Activated naive CD4-positive, alpha-beta T cell (primary cell): ENCODE results near the gene TENT5A.
"Not testable (repeated sequence)": the region's sequence is repeated elsewhere in the genome, so short reads cannot be mapped to it uniquely, and the experiment has no call there.

ENCODE experiments used
- DNase-seq, 4 experiments: peaks; one replicate each; lab custom pipeline; 2025; lab: John Stamatoyannopoulos, UW

TENT5A gene

GRCh38 chr6:81750681-81751387 is 1.6 kb downstream of the TENT5A start:
- no peak for DNase-seq

DNA sequence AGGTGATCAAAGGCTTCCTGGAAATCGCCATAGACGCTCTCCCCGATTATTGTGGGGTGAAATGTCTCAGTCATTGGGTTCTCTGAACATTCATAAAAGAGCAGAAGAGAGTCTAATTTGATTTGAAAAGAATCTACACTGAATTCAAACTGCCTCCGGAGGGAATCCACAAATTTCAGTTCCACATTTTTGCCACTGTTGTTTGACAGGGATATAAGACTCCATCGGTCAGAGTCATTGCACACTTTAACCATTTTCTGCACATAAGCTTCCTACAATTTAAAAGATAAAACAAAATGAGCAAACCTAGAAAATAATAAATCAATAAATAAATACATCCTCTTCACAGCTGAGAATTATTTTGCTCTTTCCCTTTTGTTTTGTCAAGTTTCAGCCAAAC is 2.3 kb downstream of the TENT5A start:
- DNase-seq = no peak

DNA sequence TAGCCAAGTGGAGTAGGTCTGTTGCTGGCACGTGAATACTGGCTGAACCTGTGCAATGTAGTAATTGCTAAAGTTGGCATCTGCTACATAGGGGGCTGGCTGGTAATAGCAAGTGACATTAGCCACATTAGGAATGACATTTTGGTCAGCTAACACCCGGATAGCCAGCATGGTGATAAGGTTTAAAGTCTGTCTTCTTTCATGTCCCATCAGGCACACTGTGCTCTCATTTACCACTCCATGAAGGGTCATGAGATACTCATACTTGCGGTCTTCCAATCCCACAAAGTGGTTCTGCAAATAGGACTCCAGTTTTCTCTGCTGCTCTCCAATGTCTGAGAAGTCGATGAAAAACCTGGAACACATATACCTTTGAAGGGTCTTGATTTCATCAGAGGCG is 2.8 kb downstream of the TENT5A start:
- no peak for DNase-seq

- no peak for DNase-seq
Observed at GRCh38 chr6:81748994-81749393, 3.5 kb downstream of the TENT5A start.

DNA sequence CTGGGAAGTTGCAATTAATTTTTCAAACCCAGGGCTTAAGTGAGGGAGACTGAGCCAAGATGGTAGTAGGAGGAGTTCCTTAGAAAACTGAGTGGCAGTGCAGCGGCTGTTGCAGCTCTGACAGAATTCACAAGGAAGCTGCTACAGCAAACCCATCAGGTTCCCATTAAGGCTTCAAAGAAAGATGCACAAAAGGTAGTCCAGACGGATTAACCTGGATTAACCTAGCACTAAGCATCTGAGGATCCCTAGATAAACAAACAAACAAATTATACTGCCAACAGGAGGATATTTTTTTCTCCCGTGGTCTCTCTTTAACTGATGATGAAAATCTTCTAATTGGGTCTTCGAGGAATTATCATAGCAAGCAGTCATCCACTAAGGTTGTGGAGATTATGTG is 5.2 kb downstream of the TENT5A start:
- no peak for DNase-seq

GRCh38 chr6:81744131-81744530 is 8.3 kb downstream of the TENT5A start:
- no peak for DNase-seq

DNA sequence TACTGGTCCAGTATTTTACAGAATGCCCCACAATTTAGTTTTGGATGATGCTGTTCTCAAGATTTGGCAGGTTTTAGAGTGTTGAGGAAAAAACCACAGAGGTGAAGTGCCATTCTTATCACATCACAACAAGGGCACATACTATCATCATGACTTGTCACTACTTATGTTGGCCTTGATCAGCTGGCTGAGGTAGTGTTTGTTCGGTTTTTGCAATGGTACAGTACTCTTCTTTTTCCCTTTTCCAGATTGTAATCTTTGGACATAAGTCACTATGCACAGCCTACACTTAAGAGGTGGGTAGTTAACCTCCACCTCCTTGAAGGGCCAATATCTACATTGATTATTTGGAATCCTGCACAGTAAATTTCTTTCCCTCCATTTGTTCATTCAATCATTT is 8.8 kb downstream of the TENT5A start:
- DNase-seq = no peak

DNA sequence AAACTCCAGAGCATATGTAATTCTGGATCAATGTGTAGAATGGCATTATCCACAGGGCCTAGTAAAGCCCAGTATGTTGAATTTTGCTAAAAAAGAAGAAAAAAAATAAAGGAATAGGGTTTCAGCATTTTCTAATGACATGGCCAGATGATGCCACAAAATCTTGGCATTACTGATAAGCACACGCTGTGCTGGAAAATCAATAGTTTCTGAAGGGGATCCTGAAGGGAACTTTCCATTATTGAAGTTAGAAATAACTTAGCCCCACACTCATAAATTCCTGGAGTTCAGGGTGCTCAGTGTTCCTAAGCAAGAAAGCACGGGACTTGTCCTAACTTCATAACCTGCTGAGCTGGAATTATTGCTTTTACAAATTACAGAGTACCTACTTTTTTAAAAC is 10.8 kb downstream of the TENT5A start:
- DNase-seq = no peak

GRCh38 chr6:81740591-81740990 is 11.9 kb downstream of the TENT5A start:
- DNase-seq = not testable (repeated sequence)

DNA sequence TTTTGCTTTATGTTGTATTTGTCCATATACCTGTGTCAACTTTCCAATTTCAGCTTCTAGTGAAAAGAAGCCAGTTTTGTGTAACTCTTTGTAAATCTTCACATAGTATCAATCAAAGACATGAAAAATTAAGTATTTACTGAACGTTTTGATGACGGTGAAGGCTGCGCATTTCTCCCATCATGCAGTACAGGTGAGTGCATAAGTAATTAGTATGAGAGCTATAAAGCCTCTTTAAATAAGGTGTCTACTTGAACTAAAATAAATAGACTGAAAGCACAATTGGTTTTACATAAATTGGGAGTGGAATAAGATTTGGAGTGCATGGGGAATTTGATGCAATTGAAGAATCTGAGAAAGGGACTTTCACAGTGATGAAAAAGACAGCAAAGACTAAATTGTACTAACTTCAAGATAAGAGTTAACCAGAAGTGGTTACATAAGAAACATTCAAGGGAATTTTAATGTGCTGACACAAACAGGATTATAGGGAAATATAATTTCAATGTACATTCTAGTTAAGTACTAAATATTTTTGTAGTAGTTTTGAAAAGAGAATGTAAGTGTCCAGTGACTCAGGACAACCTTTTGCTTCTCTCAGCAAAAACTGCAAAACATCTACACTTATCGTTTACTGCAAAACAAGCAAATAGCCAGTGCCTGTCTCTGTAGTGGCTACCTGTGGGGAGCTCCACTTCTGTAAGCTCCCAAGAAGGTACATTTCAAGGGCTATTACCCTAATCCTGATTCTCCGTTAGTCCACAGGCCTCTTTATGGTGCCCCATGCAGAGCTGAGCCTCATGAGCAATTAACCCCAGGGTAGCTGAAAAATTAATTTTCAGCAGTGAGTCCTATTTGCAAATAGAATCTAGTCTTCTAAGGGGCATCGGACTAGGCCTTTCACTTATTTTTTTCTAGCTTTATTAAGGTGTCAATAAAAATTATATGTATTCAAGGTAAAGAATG is 13.0 kb downstream of the TENT5A start:
- DNase-seq = no peak

GRCh38 chr6:81736428-81736827 is 16.1 kb downstream of the TENT5A start:
- DNase-seq = no peak

- DNase-seq = no peak
Observed at GRCh38 chr6:81735756-81736380, 16.6 kb downstream of the TENT5A start.

GRCh38 chr6:81734500-81735150 is 17.9 kb downstream of the TENT5A start:
- DNase-seq = no peak

DNA sequence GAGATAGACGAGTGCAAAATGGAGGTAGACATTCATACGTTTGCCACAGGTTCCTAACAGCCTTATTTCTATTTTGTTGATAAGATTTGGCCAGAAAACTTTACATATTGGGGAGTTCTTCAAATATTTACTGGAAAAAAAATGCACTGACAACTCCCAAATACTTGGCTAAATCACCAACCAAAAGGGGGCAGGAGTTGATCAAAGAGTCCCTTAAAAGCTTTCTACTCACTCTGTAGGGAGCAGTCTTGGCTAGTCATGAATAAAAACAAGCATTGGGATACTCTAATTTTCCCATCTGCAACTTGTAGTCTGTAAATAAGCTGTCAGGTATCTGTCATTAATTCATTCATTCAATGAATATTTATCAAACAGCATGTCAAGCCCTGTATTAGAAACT is 18.4 kb downstream of the TENT5A start:
- DNase-seq = no peak

- no peak for DNase-seq
Observed at GRCh38 chr6:81731814-81732213, 20.7 kb downstream of the TENT5A start.

GRCh38 chr6:81727876-81728517 is 24.5 kb downstream of the TENT5A start:
- DNase-seq = no peak

DNA sequence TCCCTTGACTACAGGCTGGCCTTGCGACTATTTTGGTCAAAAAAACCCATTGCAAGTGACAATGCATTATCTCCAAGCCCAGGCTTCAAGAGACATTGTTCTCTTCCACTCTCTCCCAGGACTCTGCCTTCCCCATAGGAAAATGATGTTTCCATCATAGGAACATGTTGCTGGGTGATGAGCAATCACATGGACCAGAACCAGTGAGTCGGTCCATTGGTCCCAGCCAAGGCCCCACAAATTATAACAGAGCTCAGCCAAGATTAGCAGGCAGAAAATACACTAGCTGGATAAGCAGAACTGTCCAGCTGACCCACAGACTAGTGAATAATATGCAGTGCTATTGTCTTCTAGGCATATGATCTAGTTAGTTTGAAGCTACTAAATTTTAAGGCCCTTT is 27.4 kb downstream of the TENT5A start:
- DNase-seq = no peak

DNA sequence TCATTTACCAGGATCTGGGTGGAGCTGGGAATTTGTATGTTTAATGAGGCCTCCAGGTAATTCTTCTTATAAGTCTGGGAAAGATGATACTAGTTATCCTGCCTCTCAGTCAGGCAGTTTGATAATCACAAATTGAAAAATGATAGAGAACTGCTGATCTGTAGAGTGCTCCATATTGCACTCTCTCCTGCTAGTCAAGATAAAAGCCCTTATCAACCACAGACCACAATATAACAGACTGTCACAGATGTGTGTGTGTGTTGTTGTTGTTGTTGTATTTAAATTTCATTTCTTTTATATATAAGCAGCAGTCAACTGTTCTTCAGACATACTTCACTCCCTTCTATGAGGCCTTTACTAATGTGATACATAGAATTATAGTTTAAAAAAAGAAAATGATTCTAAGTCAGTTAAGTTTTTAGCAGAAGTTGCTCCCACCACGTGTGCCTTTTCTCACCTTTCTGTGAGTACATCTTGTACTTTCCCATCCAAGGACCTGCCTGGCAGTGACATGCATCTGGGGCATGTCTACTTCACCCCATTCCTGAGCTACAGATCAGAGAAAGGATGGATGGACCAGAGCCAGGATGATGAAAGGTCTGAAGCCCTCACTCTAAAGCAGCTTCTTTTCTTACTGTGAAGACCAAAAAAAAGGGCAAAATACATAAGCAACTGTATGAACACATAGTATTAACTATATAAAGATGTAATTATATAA is 29.8 kb downstream of the TENT5A start:
- DNase-seq = no peak

- no peak for DNase-seq
Observed at GRCh38 chr6:81720427-81720826, 32.1 kb downstream of the TENT5A start.

DNA sequence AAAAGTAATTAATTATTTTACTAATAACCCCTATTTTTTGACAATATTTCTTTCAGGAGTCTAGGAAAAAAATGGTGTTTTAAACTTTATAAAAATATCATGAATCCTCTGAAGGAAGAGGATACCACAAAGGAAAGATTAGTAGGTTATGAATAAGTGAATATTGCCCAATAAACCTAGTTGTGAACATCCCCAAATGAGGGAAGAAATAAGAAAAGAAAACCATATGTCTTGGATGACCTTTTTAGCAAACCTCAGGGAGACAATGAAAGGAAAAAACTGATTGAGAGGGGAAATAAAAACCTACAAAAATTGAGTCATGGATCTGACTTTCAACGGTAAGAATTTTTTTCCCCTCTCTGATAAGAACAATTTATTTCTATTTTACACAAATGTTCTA is 34.4 kb downstream of the TENT5A start:
- no peak for DNase-seq

DNA sequence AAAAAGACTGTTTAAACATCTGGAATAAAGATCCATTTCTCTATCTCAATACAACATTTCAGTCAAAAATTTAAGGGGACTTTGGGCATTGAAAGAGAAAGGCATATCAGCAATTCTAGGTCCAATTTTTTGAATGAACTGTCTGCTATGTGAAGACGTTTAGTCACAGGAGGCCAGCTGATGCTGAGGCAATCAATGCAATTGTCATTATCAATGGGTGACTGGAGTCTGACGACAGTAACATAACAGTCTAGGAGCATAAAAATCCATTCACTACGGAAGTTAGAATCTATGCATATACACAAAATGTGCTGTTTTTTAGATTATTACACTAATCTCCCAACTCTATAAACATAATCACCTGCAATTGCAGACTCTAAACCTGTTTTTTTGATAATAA is 37.8 kb downstream of the TENT5A start:
- no peak for DNase-seq
